Osteoblast (primary cell): ENCODE results near the gene TAF5. TPM values are rescaled to one million over a fixed set of nuclear protein-coding genes. Genes with fewer than 3 reads are reported as not detected.

ENCODE experiments used
- DNase-seq: peaks from one replicate; pipeline ENCODE4 v3.0.0; 2011; ENCODE audit warnings: low spot score, mixed read lengths; ENCODE audit not compliant: insufficient read length; ENCODE audit errors: missing footprints
- H2AFZ ChIP-seq: 2 replicates; pipeline ENCODE4 v1.6.0; 2011; ENCODE audit warnings: mild to moderate bottlenecking, low read length
- H3K27ac ChIP-seq: 2 replicates; pipeline ENCODE4 v1.5.1; 2011; ENCODE audit warnings: mild to moderate bottlenecking, low read depth, low read length, moderate library complexity
- H3K27me3 ChIP-seq: 2 replicates; pipeline ENCODE4 v1.6.0; 2012; ENCODE audit warnings: mild to moderate bottlenecking, control low read depth, inconsistent platforms, low read length, moderate library complexity; ENCODE audit not compliant: insufficient read depth
- H3K36me3 ChIP-seq: 2 replicates; pipeline ENCODE4 v1.5.1; 2011; ENCODE audit warnings: mild to moderate bottlenecking, low read length, control low read depth, moderate library complexity; ENCODE audit not compliant: insufficient read depth
- H3K4me1 ChIP-seq: 2 replicates; pipeline ENCODE4 v1.5.1; 2011; ENCODE audit warnings: mild to moderate bottlenecking, low read length, control low read depth, moderate library complexity; ENCODE audit not compliant: insufficient read depth
- H3K4me2 ChIP-seq: 2 replicates; pipeline ENCODE4 v1.6.0; 2011; ENCODE audit warnings: mild to moderate bottlenecking, low read length; ENCODE audit not compliant: insufficient read depth
- H3K4me3 ChIP-seq: fragments of 200-600 bp; sonication (generic); 3 replicates; pipeline ENCODE4 v1.5.1; 2012; ENCODE audit warnings: mild to moderate bottlenecking, low read length, inconsistent platforms; ENCODE audit not compliant: insufficient read depth
- H3K79me2 ChIP-seq: 2 replicates; pipeline ENCODE4 v1.6.0; 2012; ENCODE audit warnings: mild to moderate bottlenecking, low read length, control low read depth, inconsistent platforms; ENCODE audit not compliant: insufficient read depth
- H3K9me3 ChIP-seq: 2 replicates; pipeline ENCODE4 v1.5.1; 2011; ENCODE audit warnings: low read depth, low read length, control low read depth
- H4K20me1 ChIP-seq: 2 replicates; pipeline ENCODE4 v1.6.0; 2012; ENCODE audit warnings: mild to moderate bottlenecking, low read length, control low read depth; ENCODE audit not compliant: insufficient read depth
- total RNA-seq: library from RNA; depleted of rRNA; stranded (reverse); fragments of >200 nt; gene quantifications from 2 replicates; pipeline ENCODE4 v1.2.3, GENCODE V29; 2012
- TF ChIP-seq, protein P1 (sequence below): IDR thresholded peaks from 2 replicates; pipeline ENCODE4 v1.5.1; 2011; ENCODE audit warnings: mild to moderate bottlenecking, low read depth, low read length, moderate library complexity; ENCODE audit errors: extremely low read depth

Gene TAF5
- total RNA-seq, 1 donor = 3.3 TPM

DNA sequence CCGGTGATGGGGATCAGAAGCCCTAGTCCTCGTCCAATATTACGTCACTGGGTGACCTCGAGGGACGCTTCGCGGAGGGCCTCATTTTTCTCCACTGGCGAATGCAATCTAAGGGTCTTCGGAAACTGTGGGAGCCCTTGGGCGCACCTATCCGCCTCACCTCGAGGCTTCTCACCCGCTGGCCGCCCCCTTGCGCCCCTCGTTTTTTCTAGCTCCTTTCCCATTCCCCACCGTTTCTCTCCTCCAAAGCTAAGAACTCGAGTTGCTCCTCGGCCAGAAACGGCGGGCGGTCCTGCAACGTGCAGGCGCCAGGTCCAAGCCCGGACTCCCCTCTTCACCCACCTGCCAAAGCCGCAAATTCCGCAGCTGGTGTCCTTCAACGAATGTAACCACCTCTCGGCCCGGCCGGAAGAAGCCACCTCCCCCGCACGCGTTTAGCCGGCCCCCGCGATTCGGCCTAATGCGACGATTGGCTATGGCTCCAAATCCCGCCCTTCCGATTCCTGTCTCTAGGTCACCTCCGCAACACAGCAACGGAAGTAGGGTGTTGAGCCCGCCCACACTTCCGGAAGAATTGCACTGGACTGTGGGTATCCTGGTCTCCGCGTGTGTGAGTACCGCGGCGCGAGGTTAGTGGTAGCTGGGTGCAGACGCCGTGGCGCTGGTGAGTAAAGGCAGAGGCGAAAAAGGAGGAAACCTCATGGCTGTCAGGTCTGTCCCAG lies 28.5 kb downstream of the TAF5 start, which contains the start of the genes ATP5MK and PDCD11:
Gene ATP5MK (minus strand): TSS at position 409 of the 722 bp plus-strand sequence. CDS start 4,018 bp downstream, outside the sequence.
Gene PDCD11 (plus strand): TSS at position 560 of the 722 bp plus-strand sequence. CDS start 1,801 bp downstream, outside the sequence.
- Histone ChIP-seq H3K36me3 (peaks cover 42% of the 10 kb centered on the region), H4K20me1 (peaks cover 14% of the 10 kb centered on the region), H3K4me1 (peaks cover 21% of the 10 kb centered on the region), H2AFZ (peak within 1 kb of the TSS; percentile 95), H3K27ac (peak within 1 kb of the TSS; percentile 92), H3K4me2 (peak within 1 kb of the TSS; percentile 99), H3K4me3 (peak within 1 kb of the TSS; percentile 95), H3K27me3 (no peaks in the 10 kb centered on the region), H3K79me2 (peaks cover 72% of the 10 kb centered on the region), H3K9me3 (no peaks in the 10 kb centered on the region)
- TF ChIP-seq, protein P1, sequence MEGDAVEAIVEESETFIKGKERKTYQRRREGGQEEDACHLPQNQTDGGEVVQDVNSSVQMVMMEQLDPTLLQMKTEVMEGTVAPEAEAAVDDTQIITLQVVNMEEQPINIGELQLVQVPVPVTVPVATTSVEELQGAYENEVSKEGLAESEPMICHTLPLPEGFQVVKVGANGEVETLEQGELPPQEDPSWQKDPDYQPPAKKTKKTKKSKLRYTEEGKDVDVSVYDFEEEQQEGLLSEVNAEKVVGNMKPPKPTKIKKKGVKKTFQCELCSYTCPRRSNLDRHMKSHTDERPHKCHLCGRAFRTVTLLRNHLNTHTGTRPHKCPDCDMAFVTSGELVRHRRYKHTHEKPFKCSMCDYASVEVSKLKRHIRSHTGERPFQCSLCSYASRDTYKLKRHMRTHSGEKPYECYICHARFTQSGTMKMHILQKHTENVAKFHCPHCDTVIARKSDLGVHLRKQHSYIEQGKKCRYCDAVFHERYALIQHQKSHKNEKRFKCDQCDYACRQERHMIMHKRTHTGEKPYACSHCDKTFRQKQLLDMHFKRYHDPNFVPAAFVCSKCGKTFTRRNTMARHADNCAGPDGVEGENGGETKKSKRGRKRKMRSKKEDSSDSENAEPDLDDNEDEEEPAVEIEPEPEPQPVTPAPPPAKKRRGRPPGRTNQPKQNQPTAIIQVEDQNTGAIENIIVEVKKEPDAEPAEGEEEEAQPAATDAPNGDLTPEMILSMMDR = no peak
- peak; percentile 98 for DNase-seq

DNA sequence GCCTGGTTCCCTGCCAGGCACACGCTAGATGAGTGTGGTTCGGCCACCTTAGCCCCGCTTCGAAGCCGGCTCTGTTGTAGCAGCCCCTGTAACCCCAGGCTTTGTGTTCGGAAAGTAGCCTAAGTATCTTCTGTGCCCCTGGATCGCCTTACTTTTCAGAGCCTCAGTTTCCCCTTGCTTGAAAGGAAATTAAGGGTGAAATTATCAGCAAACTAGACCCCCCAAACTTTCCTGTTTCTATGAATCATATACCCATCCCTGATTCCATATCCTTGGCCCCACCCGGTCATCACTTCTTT lies 29.0 kb downstream of the TAF5 start:
- TF ChIP-seq, protein P1 = no peak

DNA sequence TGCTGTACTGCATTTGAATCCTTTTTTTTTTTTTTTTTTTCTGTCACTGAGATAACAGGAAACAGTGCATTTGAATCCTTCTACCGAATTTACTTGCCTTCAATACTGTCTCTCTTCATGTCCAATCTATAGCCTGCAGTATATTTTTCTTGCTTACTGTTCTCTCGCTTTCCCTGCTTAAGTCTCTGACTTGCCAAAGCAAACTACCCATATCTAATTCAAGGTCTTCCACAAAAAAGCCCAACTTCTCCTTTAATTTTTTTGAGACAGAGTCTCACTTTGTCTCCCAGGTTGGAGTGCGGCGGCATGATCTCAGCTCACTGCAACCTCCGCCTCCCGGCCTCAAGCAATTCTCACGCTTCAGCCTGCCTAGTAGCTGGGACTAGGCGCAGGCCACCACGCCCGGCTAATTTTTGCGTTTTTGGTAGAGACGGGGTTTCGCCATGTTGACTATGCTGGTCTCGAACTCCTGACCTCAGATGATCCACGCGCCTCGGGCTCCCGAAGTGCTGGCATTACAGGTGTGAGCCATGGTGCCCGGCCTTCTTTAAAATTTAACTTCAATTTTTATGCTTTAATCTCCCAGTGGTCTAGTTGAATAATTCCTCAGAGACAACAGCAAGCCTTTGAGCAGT lies 29.5 kb downstream of the TAF5 start:
- H3K9me3 ChIP-seq = no peaks in the 10 kb centered on the region
- peaks cover 14% of the 10 kb centered on the region for H4K20me1 ChIP-seq
- no peaks in the 10 kb centered on the region for H3K27me3 ChIP-seq
- peak overlapping the region; percentile 95 for H2AFZ ChIP-seq
- DNase-seq = no peak
- peak overlapping the region; percentile 95 for H3K4me3 ChIP-seq
- TF ChIP-seq, protein P1 = no peak
- H3K79me2 ChIP-seq = peaks cover 70% of the 10 kb centered on the region
- peak overlapping the region; percentile 71 for H3K27ac ChIP-seq
- H3K4me1 ChIP-seq = peaks cover 21% of the 10 kb centered on the region
- peaks cover 40% of the 10 kb centered on the region for H3K36me3 ChIP-seq
- H3K4me2 ChIP-seq = peak overlapping the region; percentile 88

More for the DNA sequence above, 29.0 kb downstream of the TAF5 start:
- Histone ChIP-seq H3K4me2 (peak overlapping the region; percentile 88), H3K27me3 (no peaks in the 10 kb centered on the region), H3K9me3 (no peaks in the 10 kb centered on the region), H3K4me3 (peak overlapping the region; percentile 95), H4K20me1 (peaks cover 14% of the 10 kb centered on the region), H3K79me2 (peaks cover 70% of the 10 kb centered on the region), H3K27ac (peak overlapping the region; percentile 71), H3K4me1 (peaks cover 21% of the 10 kb centered on the region), H3K36me3 (peaks cover 40% of the 10 kb centered on the region), H2AFZ (peak overlapping the region; percentile 95)
- DNase-seq = no peak

DNA sequence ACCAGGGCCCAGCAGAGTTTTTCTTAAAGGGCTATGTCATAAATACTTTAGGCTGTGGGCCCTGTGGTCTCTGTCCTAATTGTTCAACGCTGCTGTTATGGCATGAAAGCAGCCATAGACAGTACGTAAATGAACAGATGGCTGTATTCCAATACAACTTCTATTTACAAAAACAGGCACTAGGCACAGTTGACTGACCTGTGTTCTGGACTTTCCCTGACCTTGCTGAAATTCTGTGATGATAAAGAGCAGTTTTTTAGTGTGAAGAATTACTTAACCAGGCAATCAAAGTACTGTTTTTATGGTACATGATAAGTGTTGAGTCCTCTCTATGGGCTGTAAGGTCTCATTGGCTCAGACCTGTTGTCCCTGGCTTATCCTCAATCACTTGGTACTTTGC lies 45.8 kb downstream of the TAF5 start:
- Histone ChIP-seq H4K20me1 (peaks cover 3% of the 10 kb centered on the region), H3K4me3 (no peak overlapping the region), H3K27ac (no peak overlapping the region), H3K4me1 (no peaks in the 10 kb centered on the region), H3K36me3 (peaks cover 95% of the 10 kb centered on the region), H3K4me2 (no peak overlapping the region), H2AFZ (no peak overlapping the region), H3K79me2 (no peaks in the 10 kb centered on the region), H3K27me3 (no peaks in the 10 kb centered on the region), H3K9me3 (no peaks in the 10 kb centered on the region)
- TF ChIP-seq, protein P1 = no peak
- DNase-seq = no peak
